Lower leg skin (tissue), 3 donors: ENCODE data around the gene PPA1.

Experiments
- POLR2A ChIP-seq, 2 donors: fragments of 450-650 bp; IDR thresholded peaks; one replicate each; pipeline ENCODE4 v1.6.1; 2016 to 2017; ENCODE audit warnings: antibody characterized with exemption in 2 of 2, mild to moderate bottlenecking in 1 of 2, moderate library complexity in 1 of 2
- TF ChIP-seq, protein P1 (sequence below), 3 donors: fragments of 450-650 bp; IDR thresholded peaks; one replicate each; pipeline ENCODE4 v1.5.1; 2016; ENCODE audit warnings: antibody characterized with exemption in 3 of 3, mild to moderate bottlenecking in 3 of 3, moderate library complexity in 2 of 3

DNA sequence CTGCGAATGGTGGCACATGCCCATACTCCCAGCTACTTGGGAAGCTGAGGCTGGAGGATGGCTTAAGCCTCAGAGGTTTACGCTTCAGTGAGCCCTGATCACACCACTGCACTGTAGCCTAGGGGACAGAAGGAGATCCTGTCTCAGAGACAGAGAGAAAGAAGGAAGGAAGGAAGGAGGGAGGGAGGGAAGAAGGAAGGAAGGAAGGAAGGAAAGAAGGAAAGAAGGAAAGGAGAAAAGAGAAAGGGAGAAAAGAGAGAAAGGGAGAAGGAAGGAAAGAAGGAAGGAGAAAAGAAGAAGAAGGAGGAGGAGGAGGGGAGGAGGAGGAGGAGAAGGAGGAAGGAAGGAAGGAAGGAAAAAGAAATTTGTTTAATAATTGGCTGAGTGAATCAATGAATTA, 49.9 kb downstream of the PPA1 start:
- TF ChIP-seq POLR2A (IDR thresholded peaks at IDR 0.05) = no peak
- TF ChIP-seq, protein P1, sequence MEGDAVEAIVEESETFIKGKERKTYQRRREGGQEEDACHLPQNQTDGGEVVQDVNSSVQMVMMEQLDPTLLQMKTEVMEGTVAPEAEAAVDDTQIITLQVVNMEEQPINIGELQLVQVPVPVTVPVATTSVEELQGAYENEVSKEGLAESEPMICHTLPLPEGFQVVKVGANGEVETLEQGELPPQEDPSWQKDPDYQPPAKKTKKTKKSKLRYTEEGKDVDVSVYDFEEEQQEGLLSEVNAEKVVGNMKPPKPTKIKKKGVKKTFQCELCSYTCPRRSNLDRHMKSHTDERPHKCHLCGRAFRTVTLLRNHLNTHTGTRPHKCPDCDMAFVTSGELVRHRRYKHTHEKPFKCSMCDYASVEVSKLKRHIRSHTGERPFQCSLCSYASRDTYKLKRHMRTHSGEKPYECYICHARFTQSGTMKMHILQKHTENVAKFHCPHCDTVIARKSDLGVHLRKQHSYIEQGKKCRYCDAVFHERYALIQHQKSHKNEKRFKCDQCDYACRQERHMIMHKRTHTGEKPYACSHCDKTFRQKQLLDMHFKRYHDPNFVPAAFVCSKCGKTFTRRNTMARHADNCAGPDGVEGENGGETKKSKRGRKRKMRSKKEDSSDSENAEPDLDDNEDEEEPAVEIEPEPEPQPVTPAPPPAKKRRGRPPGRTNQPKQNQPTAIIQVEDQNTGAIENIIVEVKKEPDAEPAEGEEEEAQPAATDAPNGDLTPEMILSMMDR (IDR thresholded peaks at IDR 0.05) = no peak
